K562 (cell line): ENCODE results near the gene PSD4. TPM values are rescaled to one million over a fixed set of nuclear protein-coding genes. Genes with fewer than 3 reads are reported as not detected.

Source experiments
- ATAC-seq: fragments of 200-7000 bp; cut with Tn5 transposase; 3 replicates; pipeline ENCODE4 v1.9.1; 2020; ENCODE audit warnings: moderate library complexity
- BruUV-seq: library from RNA; stranded (reverse); fragments of 400-500 nt; replicated peaks from 2 replicates; lab custom pipeline; 2021; lab: Mats Ljungman, UMichigan
- CTCF ChIA-PET: fragments of 300-600 bp; formaldehyde crosslinking; extraction: SDS; loops from one replicate; lab custom pipeline; 2021; ENCODE audit warnings: low intra/inter-chr PET ratio; lab: Yijun Ruan, JAX
- POLR2A ChIA-PET: fragments of 300-600, 350-650 bp; sonication (Branson Sonifier 250); formaldehyde crosslinking; extraction: SDS; loops from one replicate; lab custom pipeline; 2021; ENCODE audit warnings: antibody characterized with exemption, inconsistent platforms; lab: Yijun Ruan, JAX
- DNase-seq, 4 experiments: peaks; one replicate each; pipeline versions ENCODE4 v3.0.0 to v3.0.0-alpha.2; 2011 to 2018; ENCODE audit warnings: low spot score in 3 of 4, mixed read lengths in 3 of 4; ENCODE audit errors: extremely low read depth in 1 of 4
- FAIRE-seq: peaks from 2 replicates; lab custom pipeline; 2011; peaks lifted over from hg19 to GRCh38; lab: Jason Lieb, UNC
- H2AFZ ChIP-seq: 2 replicates; pipeline ENCODE4 v1.6.0; 2011; ENCODE audit warnings: low read depth, low read length, control low read depth, inconsistent platforms
- H3K27ac ChIP-seq: fragments of 200-600 bp; 3 replicates; pipeline ENCODE4 v1.8.0; 2011; ENCODE audit warnings: low read depth, mild to moderate bottlenecking, control low read depth, inconsistent platforms, low read length, moderate library complexity, mixed read lengths; ENCODE audit errors: extremely low read depth
- H3K27me3 ChIP-seq, 2 experiments: fragments of 300-600 bp in 1 of 2; 2 replicates in 1 of 2; 3 replicates in 1 of 2; pipeline versions ENCODE4 v1.6.0 to v1.8.0; 2011; ENCODE audit warnings: inconsistent platforms in 2 of 2, low read length in 2 of 2, mild to moderate bottlenecking in 1 of 2, mixed read lengths in 1 of 2, moderate library complexity in 1 of 2; ENCODE audit not compliant: control insufficient read depth in 2 of 2, insufficient read depth in 2 of 2
- H3K36me3 ChIP-seq: fragments of 300-600 bp; 3 replicates; pipeline ENCODE4 v1.8.0; 2011; ENCODE audit warnings: mild to moderate bottlenecking, low read length, inconsistent platforms; ENCODE audit not compliant: control insufficient read depth, insufficient read depth
- H3K4me1 ChIP-seq, 2 experiments: fragments of 200-600 bp in 1 of 2; replicated peaks in 1 of 2; 2 replicates in 1 of 2; 3 replicates in 1 of 2; pipeline versions ENCODE4 v1.5.1 to v1.8.0; 2011; ENCODE audit warnings: inconsistent platforms in 2 of 2, low read length in 2 of 2, mild to moderate bottlenecking in 1 of 2, mixed read lengths in 1 of 2, moderate library complexity in 1 of 2; ENCODE audit not compliant: control insufficient read depth in 2 of 2, insufficient read depth in 2 of 2
- H3K4me2 ChIP-seq: 2 replicates; pipeline ENCODE4 v1.6.1; 2011; ENCODE audit warnings: low read length, control low read depth, inconsistent platforms, mixed read lengths; ENCODE audit not compliant: insufficient read depth
- H3K4me3 ChIP-seq: fragments of 200-600 bp; sonication (generic), shearing (Covaris generic); 2 replicates; pipeline ENCODE4 v1.5.1; 2016; ENCODE audit warnings: control low read depth, inconsistent platforms
- H3K79me2 ChIP-seq: fragments of 200-600 bp; 3 replicates; pipeline ENCODE4 v1.8.0; 2011; ENCODE audit warnings: low read length, inconsistent platforms; ENCODE audit not compliant: control insufficient read depth, insufficient read depth
- H3K9ac ChIP-seq, 2 experiments: 2 replicates each; pipeline versions ENCODE4 v1.6.0 to v1.6.1; 2011; ENCODE audit warnings: low read depth in 2 of 2, low read length in 2 of 2, control low read depth in 1 of 2, inconsistent platforms in 1 of 2, mild to moderate bottlenecking in 1 of 2, mixed read lengths in 1 of 2; ENCODE audit not compliant: insufficient read depth in 1 of 2
- H3K9me1 ChIP-seq: one replicate; pipeline ENCODE4 v1.6.0; 2011; ENCODE audit warnings: inconsistent platforms, mild to moderate bottlenecking, low read length, moderate library complexity; ENCODE audit not compliant: control insufficient read depth, insufficient read depth
- H3K9me3 ChIP-seq: replicated peaks from 2 replicates; pipeline ENCODE4 v1.5.1; 2011; ENCODE audit warnings: low read depth, low read length, inconsistent platforms; ENCODE audit not compliant: control insufficient read depth, insufficient read depth
- H4K20me1 ChIP-seq: replicated peaks from 2 replicates; pipeline ENCODE4 v1.6.1; 2011; ENCODE audit warnings: low read length, inconsistent platforms, mixed read lengths; ENCODE audit not compliant: control insufficient read depth, insufficient read depth
- BHLHE40 ChIP-seq: IDR thresholded peaks from 2 replicates; pipeline ENCODE4 v1.6.1; 2011; ENCODE audit warnings: low read length, improper control_type of control experiment
- C11orf30 ChIP-seq: fragments of 450-650 bp; IDR thresholded peaks from 2 replicates; pipeline ENCODE4 v1.6.1; 2016; ENCODE audit warnings: low read depth, mild to moderate bottlenecking
- CBFA2T3 ChIP-seq: fragments of 450-650 bp; IDR thresholded peaks from 2 replicates; pipeline ENCODE4 v1.6.1; 2017
- GATAD2B ChIP-seq: fragments of 450-650 bp; IDR thresholded peaks from 2 replicates; pipeline ENCODE4 v1.6.1; 2017; ENCODE audit warnings: mild to moderate bottlenecking, borderline replicate concordance
- NFE2L1 ChIP-seq: fragments of 450-650 bp; IDR thresholded peaks from 2 replicates; pipeline ENCODE4 v1.6.1; 2016; ENCODE audit warnings: missing genetic modification characterization, low read depth, mild to moderate bottlenecking, missing compliant biosample characterization, moderate library complexity, borderline replicate concordance
- RBBP5 ChIP-seq: fragments of 200-600 bp; sonication (generic); IDR thresholded peaks from 2 replicates; pipeline ENCODE4 v1.6.1; 2012; ENCODE audit warnings: borderline replicate concordance, mild to moderate bottlenecking, low read length, control low read depth, inconsistent platforms; ENCODE audit not compliant: insufficient read depth, poor library complexity, severe bottlenecking
- TFAP4 ChIP-seq: sonication (generic); formaldehyde crosslinking; IDR thresholded peaks from 2 replicates; pipeline ENCODE4 v1.8.0; 2022; ENCODE audit warnings: missing genetic modification reagents, mild to moderate bottlenecking, moderate library complexity, borderline replicate concordance
- VEZF1 ChIP-seq: fragments of 200-800 bp; sonication (Bioruptor generic); IDR thresholded peaks from 2 replicates; pipeline ENCODE4 v1.6.1; 2017; ENCODE audit warnings: missing genetic modification characterization, missing compliant biosample characterization
- ZNF449 ChIP-seq: fragments of 250-450 bp; sonication (Bioruptor Pico); IDR thresholded peaks from 2 replicates; pipeline ENCODE4 v1.8.0; 2022; ENCODE audit warnings: moderate library complexity, mild to moderate bottlenecking, inconsistent platforms
- ZNF764 ChIP-seq: fragments of 250-450 bp; sonication (Bioruptor Pico); IDR thresholded peaks from 2 replicates; pipeline ENCODE4 v1.4.0; 2020; ENCODE audit warnings: low read depth, mild to moderate bottlenecking, moderate library complexity
- WGBS: fragments of 100-300 bp; shearing (Covaris generic); methylation state at CpG from one replicate; pipeline ENCODE4 v1.1.6; 2016; ENCODE audit warnings: low coverage, mixed read lengths; ENCODE audit not compliant: insufficient coverage; ENCODE audit errors: missing lambda C conversion rate; 5-methylcytosine and 5-hydroxymethylcytosine counted together
- in situ Hi-C: fragments of 300-500 bp; cut with MboI; formaldehyde crosslinking; loops from 4 replicates; pipeline ENCODE4 v1.15.0; 2018; ENCODE audit warnings: inconsistent platforms, mixed read lengths
- intact Hi-C: fragments of 100-400 bp; cut with micrococcal nuclease; formaldehyde crosslinking; loops from 2 replicates; pipeline ENCODE4 v1.14.2; 2022
- polyA plus RNA-seq, 8 experiments: library from polyadenylated mRNA; depleted of rRNA in 4 of 8; stranded (reverse) in 5 of 8; unstranded in 3 of 8; fragments of >200 nt; fragmentation: Nextera tagmentation in 2 of 8; fragmentation: Illumina TruSeq in 1 of 8; extraction: Ambion mirVana in 2 of 8; extraction: Trizol in 1 of 8; gene quantifications; 2 replicates each; pipeline versions ENCODE4 v1.2.1 to v1.2.3, GENCODE V29; 2011 to 2014; ENCODE audit warnings: inconsistent platforms in 1 of 8, missing spikeins in 1 of 8
- total RNA-seq, 7 experiments: library from RNA; depleted of rRNA in 6 of 7; stranded (reverse); fragments of >200 nt in 6 of 7; fragmentation: Illumina TruSeq in 2 of 7; extraction: Trizol in 2 of 7; gene quantifications; 2 replicates each; pipeline versions ENCODE4 v1.2.1 to v1.2.3, GENCODE V29; 2011 to 2021; ENCODE audit warnings: low replicate concordance in 1 of 7

The PSD4 gene
- total and polyA plus RNA-seq, 9 of the 15 experiments (the other 6 are each of a cell fraction or from before 2014, with no cell fraction given) = 0.46 to 54.0 (median 20.8) TPM

- TF ChIP-seq VEZF1 (CRISPR knock-in tag) = no peak
- TF ChIP-seq, all 486 proteins: peak for 0
These were observed 65.4 kb downstream of the PSD4 start (continued) for GRCh38 chr2:113238871-113239839.

- peak overlapping the region in 1 of 2 experiments; percentile 79; a peak in 1 of 4 replicates for H3K9ac ChIP-seq
- POLR2A ChIA-PET = interaction anchor here (0.7 to 1.2 kb wide), 5 partner anchors 10 to 145 kb away, joined by 3 to 4 read pairs (median 3); no protein-coding TSS in a partner anchor
- ATAC-seq = no peak; the same call in 2 of the 3 replicates
- no peak overlapping the region for H2AFZ ChIP-seq
- H3K27me3 ChIP-seq = no peaks in the 10 kb centered on the region
- intact Hi-C loops (no loop called here), in situ Hi-C loops (no loop called here)
- peaks cover 20% of the 10 kb centered on the region for H3K79me2 ChIP-seq
- H3K4me3 ChIP-seq = no peak overlapping the region
- peaks cover 24 to 38% of the 10 kb centered on the region in 2 experiments for H3K4me1 ChIP-seq
- no peak for FAIRE-seq
- peaks cover 35% of the 10 kb centered on the region for H3K36me3 ChIP-seq
- H4K20me1 ChIP-seq = peaks cover 7% of the 10 kb centered on the region; the same call in 1 of the 2 replicates
- no peak for DNase-seq
- H3K9me3 ChIP-seq = no peaks in the 10 kb centered on the region
- H3K9me1 ChIP-seq = peaks cover 6% of the 10 kb centered on the region
- CTCF ChIA-PET = no interaction called here
- 24% methylated on average over 15 of the region's 15 CpGs for WGBS
- H3K27ac ChIP-seq = peak overlapping the region; percentile 36; the same call in 1 of the 3 replicates
- H3K4me2 ChIP-seq = peak overlapping the region; percentile 34
- BruUV-seq = no TSS peak
- no peak for TF ChIP-seq NFE2L1 (tag)
- peak; percentile 42; the same call in 1 of the 2 replicates for TF ChIP-seq C11orf30
- TF ChIP-seq ZNF764 (CRISPR knock-in tag) = no peak
- peak; percentile 77; the same call in 1 of the 2 replicates for TF ChIP-seq TFAP4
- peak; percentile 89; the same call in 1 of the 2 replicates for TF ChIP-seq ZNF449 (CRISPR knock-in tag)
- TF ChIP-seq GATAD2B = 0 out of 2 replicates have a peak, but pooled peaks have one; percentile 25
- peak; percentile 80 for TF ChIP-seq BHLHE40
- peak; percentile 9 for TF ChIP-seq RBBP5
- TF ChIP-seq CBFA2T3 = peak; percentile 13; the same call in 1 of the 2 replicates
These were observed 66.6 kb downstream of the PSD4 start for GRCh38 chr2:113240150-113240914.
